ENCODE data around the gene SCARB1. TPM values are rescaled to one million over a fixed set of nuclear protein-coding genes. Genes with fewer than 3 reads are reported as not detected.

The SCARB1 gene
- total RNA-seq, 1 donor from 2014 or later = 81.1 TPM

GRCh38 chr12:124832856-124833255 lies 30.8 kb downstream of the SCARB1 start:
- Histone ChIP-seq H3K9me3 (no peaks in the 10 kb centered on the region), H3K27me3 (no peaks in the 10 kb centered on the region), H3K36me3 (no peaks in the 10 kb centered on the region), H3K27ac (no peak overlapping the region), H3K4me3 (no peak overlapping the region), H3K4me1 (peaks cover 0 to 2% of the 10 kb centered on the region in 2 donors)
- no peak for TF ChIP-seq CTCF (IDR thresholded peaks at IDR 0.05)
- DNase-seq (ENCODE audit: low spot score in 2 of 2) = no peak
- intact Hi-C loops (cut with DNase I) = no loop called here

- Histone ChIP-seq H3K4me3 (no peak overlapping the region), H3K36me3 (no peaks in the 10 kb centered on the region), H3K27ac (no peak overlapping the region), H3K4me1 (no peaks in the 10 kb centered on the region), H3K27me3 (no peaks in the 10 kb centered on the region), H3K9me3 (no peaks in the 10 kb centered on the region)
- no peak for TF ChIP-seq CTCF (IDR thresholded peaks at IDR 0.05)
- no peak for DNase-seq (ENCODE audit: low spot score in 2 of 2)
- intact Hi-C loops (cut with DNase I) = no loop called here
Measured at GRCh38 chr12:124831590-124831989, 32.1 kb downstream of the SCARB1 start.

- no peaks in the 10 kb centered on the region for H3K36me3 ChIP-seq
- intact Hi-C loops (cut with DNase I) = no loop called here
- no peak for DNase-seq (ENCODE audit: low spot score in 2 of 2)
- no peak for TF ChIP-seq CTCF (IDR thresholded peaks at IDR 0.05)
- H3K4me3 ChIP-seq = no peak overlapping the region
- H3K4me1 ChIP-seq = no peaks in the 10 kb centered on the region
- no peaks in the 10 kb centered on the region for H3K9me3 ChIP-seq
- H3K27me3 ChIP-seq = no peaks in the 10 kb centered on the region
- H3K27ac ChIP-seq = no peak overlapping the region
Measured at GRCh38 chr12:124830306-124830705, 33.4 kb downstream of the SCARB1 start.

- Histone ChIP-seq H3K4me3 (no peak overlapping the region), H3K9me3 (no peaks in the 10 kb centered on the region), H3K27me3 (no peaks in the 10 kb centered on the region), H3K4me1 (no peaks in the 10 kb centered on the region), H3K36me3 (no peaks in the 10 kb centered on the region), H3K27ac (no peak overlapping the region)
- no peak for TF ChIP-seq CTCF (IDR thresholded peaks at IDR 0.05)
- DNase-seq (ENCODE audit: low spot score in 2 of 2) = no peak
- intact Hi-C loops (cut with DNase I) = no loop called here
Measured at GRCh38 chr12:124829708-124830304, 33.9 kb downstream of the SCARB1 start.

- intact Hi-C loops (cut with DNase I) = no loop called here
- DNase-seq (ENCODE audit: low spot score in 2 of 2) = no peak
- Histone ChIP-seq H3K27me3 (no peaks in the 10 kb centered on the region), H3K36me3 (no peaks in the 10 kb centered on the region), H3K9me3 (no peaks in the 10 kb centered on the region), H3K4me3 (no peak overlapping the region), H3K4me1 (no peaks in the 10 kb centered on the region), H3K27ac (no peak overlapping the region)
- TF ChIP-seq CTCF (IDR thresholded peaks at IDR 0.05) = no peak
Measured at GRCh38 chr12:124829008-124829707, 34.5 kb downstream of the SCARB1 start.
